HepG2 (cell line): ENCODE data around the gene CIAO2B. TPM values are rescaled to one million over a fixed set of nuclear protein-coding genes. Genes with fewer than 3 reads are reported as not detected.

Source experiments
- CERS6 ChIP-seq: sonication (generic); formaldehyde crosslinking; IDR thresholded peaks from 2 replicates; pipeline ENCODE4 v1.5.0; 2020; ENCODE audit warnings: missing genetic modification reagents
- GLMP ChIP-seq: sonication (generic); formaldehyde crosslinking; IDR thresholded peaks from 2 replicates; pipeline ENCODE4 v1.9.0; 2021; ENCODE audit warnings: missing genetic modification reagents, mild to moderate bottlenecking, borderline replicate concordance
- GZF1 ChIP-seq: sonication (generic); formaldehyde crosslinking; IDR thresholded peaks from 2 replicates; pipeline ENCODE4 v1.5.1; 2020; ENCODE audit warnings: mild to moderate bottlenecking, missing genetic modification reagents
- HNRNPL ChIP-seq: fragments of 200-400 bp; formaldehyde crosslinking; IDR thresholded peaks from 2 replicates; pipeline ENCODE4 v1.6.1; 2017; ENCODE audit warnings: mild to moderate bottlenecking, low read depth, low read length
- MEF2D ChIP-seq: sonication (generic); formaldehyde crosslinking; IDR thresholded peaks from 2 replicates; pipeline ENCODE4 v1.5.1; 2020; ENCODE audit warnings: mild to moderate bottlenecking, missing genetic modification reagents
- MYC ChIP-seq: sonication (generic); formaldehyde crosslinking; IDR thresholded peaks from 2 replicates; pipeline ENCODE4 v1.9.0; 2021; ENCODE audit warnings: missing genetic modification reagents, borderline replicate concordance
- PAWR ChIP-seq: sonication (generic); formaldehyde crosslinking; IDR thresholded peaks from 2 replicates; pipeline ENCODE4 v1.4.0; 2020; ENCODE audit warnings: missing genetic modification reagents, mild to moderate bottlenecking, borderline replicate concordance
- PHB2 ChIP-seq: fragments of 450-650 bp; IDR thresholded peaks from 2 replicates; pipeline ENCODE4 v1.6.1; 2018; ENCODE audit not compliant: partially characterized antibody
- RARG ChIP-seq: sonication (generic); formaldehyde crosslinking; IDR thresholded peaks from 2 replicates; pipeline ENCODE4 v1.4.0; 2020; ENCODE audit warnings: low read depth, mild to moderate bottlenecking, missing genetic modification reagents
- RELA ChIP-seq: sonication (generic); formaldehyde crosslinking; IDR thresholded peaks from 2 replicates; pipeline ENCODE4 v1.4.0; 2020; ENCODE audit warnings: missing genetic modification reagents
- REXO4 ChIP-seq: sonication (generic); formaldehyde crosslinking; IDR thresholded peaks from 2 replicates; pipeline ENCODE4 v1.8.0; 2022; ENCODE audit warnings: missing genetic modification reagents, mild to moderate bottlenecking, borderline replicate concordance
- RFXANK ChIP-seq: IDR thresholded peaks from 2 replicates; pipeline ENCODE4 v1.6.1; 2016
- RORA ChIP-seq: sonication (generic); formaldehyde crosslinking; IDR thresholded peaks from 2 replicates; pipeline ENCODE4 v1.5.0; 2020; ENCODE audit warnings: mild to moderate bottlenecking, missing genetic modification reagents, moderate library complexity
- SSRP1 ChIP-seq: IDR thresholded peaks from 2 replicates; pipeline ENCODE4 v1.6.1; 2016; ENCODE audit warnings: control low read depth
- TBX3 ChIP-seq: fragments of 450-650 bp; IDR thresholded peaks from 2 replicates; pipeline ENCODE4 v1.6.1; 2017; ENCODE audit warnings: antibody characterized with exemption, mild to moderate bottlenecking, inconsistent platforms, borderline replicate concordance
- ZBTB21 ChIP-seq: sonication (generic); formaldehyde crosslinking; IDR thresholded peaks from 2 replicates; pipeline ENCODE4 v1.4.0; 2020; ENCODE audit warnings: missing genetic modification reagents
- ZFP41 ChIP-seq: sonication (generic); formaldehyde crosslinking; IDR thresholded peaks from 2 replicates; pipeline ENCODE4 v1.4.0; 2020; ENCODE audit warnings: mild to moderate bottlenecking, missing genetic modification reagents, borderline replicate concordance
- ZNF138 ChIP-seq: sonication (generic); formaldehyde crosslinking; IDR thresholded peaks from 2 replicates; pipeline ENCODE4 v1.5.0; 2020; ENCODE audit warnings: mild to moderate bottlenecking, low read depth, missing genetic modification reagents
- ZNF224 ChIP-seq: sonication (generic); formaldehyde crosslinking; IDR thresholded peaks from 2 replicates; pipeline ENCODE4 v1.5.0; 2020; ENCODE audit warnings: mild to moderate bottlenecking, missing genetic modification reagents
- ZNF282 ChIP-seq: fragments of 450-650 bp; IDR thresholded peaks from 2 replicates; pipeline ENCODE4 v1.6.1; 2018; ENCODE audit not compliant: partially characterized antibody
- ZNF329 ChIP-seq: sonication (generic); formaldehyde crosslinking; IDR thresholded peaks from 2 replicates; pipeline ENCODE4 v1.9.0; 2021; ENCODE audit warnings: low read depth, mild to moderate bottlenecking, missing genetic modification reagents
- ZNF331 ChIP-seq: sonication (generic); formaldehyde crosslinking; IDR thresholded peaks from 2 replicates; pipeline ENCODE4 v1.4.0; 2020; ENCODE audit warnings: missing genetic modification reagents
- ZNF44 ChIP-seq: sonication (generic); formaldehyde crosslinking; IDR thresholded peaks from 2 replicates; pipeline ENCODE4 v1.5.1; 2020; ENCODE audit warnings: mild to moderate bottlenecking, missing genetic modification reagents
- ZNF512B ChIP-seq: sonication (generic); formaldehyde crosslinking; IDR thresholded peaks from 2 replicates; pipeline ENCODE4 v1.5.1; 2020; ENCODE audit warnings: missing genetic modification reagents, mild to moderate bottlenecking, borderline replicate concordance
- ZNF550 ChIP-seq: sonication (generic); formaldehyde crosslinking; IDR thresholded peaks from 2 replicates; pipeline ENCODE4 v1.4.0; 2020; ENCODE audit warnings: mild to moderate bottlenecking, missing genetic modification reagents, borderline replicate concordance
- ZNF7 ChIP-seq: IDR thresholded peaks from 2 replicates; pipeline ENCODE4 v1.6.1; 2016; ENCODE audit warnings: missing biosample characterization, missing genetic modification reagents
- ZSCAN29 ChIP-seq: sonication (generic); formaldehyde crosslinking; conservative IDR thresholded peaks from 2 replicates; pipeline ENCODE4 v1.4.0; 2020; ENCODE audit warnings: mild to moderate bottlenecking, missing genetic modification reagents
- polyA plus RNA-seq, 8 experiments: library from polyadenylated mRNA; depleted of rRNA in 3 of 8; stranded (reverse) in 7 of 8; unstranded in 1 of 8; fragments of >200 nt; fragmentation: Illumina TruSeq in 4 of 8; extraction: Trizol in 4 of 8; gene quantifications; 2 replicates each; pipeline versions ENCODE4 v1.2.1 to v1.2.3, GENCODE V29; 2011 to 2016; ENCODE audit warnings: low read depth in 4 of 8, missing spikeins in 1 of 8, mixed read lengths in 1 of 8; ENCODE audit not compliant: insufficient read depth in 1 of 8
- total RNA-seq, 5 experiments: library from RNA; depleted of rRNA; stranded (reverse); fragments of >200 nt; fragmentation: Illumina TruSeq; extraction: Trizol; gene quantifications; 2 replicates each; pipeline ENCODE4 v1.2.3, GENCODE V29; 2016; ENCODE audit warnings: low read depth in 1 of 5

The CIAO2B gene
- total and polyA plus RNA-seq, 2 of the 13 experiments (the other 11 are each of a cell fraction or from before 2014, with no cell fraction given) = 157 to 293 TPM

- TF ChIP-seq MEF2D (CRISPR knock-in tag) (peak; percentile 78; the same call in 1 of the 2 replicates), RFXANK (CRISPR knock-in tag) (peak; percentile 72; the same call in 1 of the 2 replicates), HNRNPL (no peak), PAWR (CRISPR knock-in tag) (no peak), REXO4 (CRISPR knock-in tag) (no peak), ZFP41 (no peak), ZNF44 (CRISPR knock-in tag) (no peak), SSRP1 (no peak; the same call in 1 of the 2 replicates), ZSCAN29 (CRISPR knock-in tag) (no peak), ZNF282 (no peak), RARG (CRISPR knock-in tag) (no peak), ZNF138 (CRISPR knock-in tag) (no peak), ZNF329 (CRISPR knock-in tag) (no peak), TBX3 (peak; percentile 45; the same call in 1 of the 2 replicates), PHB2 (no peak), RORA (CRISPR knock-in tag) (no peak), ZNF550 (CRISPR knock-in tag) (no peak), ZNF512B (CRISPR knock-in tag) (no peak), ZNF7 (CRISPR knock-in tag) (no peak), CERS6 (CRISPR knock-in tag) (no peak), ZNF331 (CRISPR knock-in tag) (peak; percentile 82), GZF1 (CRISPR knock-in tag) (no peak; the same call in 1 of the 2 replicates), RELA (peak; percentile 47; the same call in 1 of the 2 replicates), ZNF224 (CRISPR knock-in tag) (no peak; the same call in 1 of the 2 replicates), GLMP (CRISPR knock-in tag) (no peak), MYC (no peak), ZBTB21 (CRISPR knock-in tag) (peak; percentile 63; the same call in 1 of the 2 replicates)
These were observed 28.3 kb downstream of the CIAO2B start (continued) for GRCh38 chr16:66905633-66906539.
